Skin epidermis (tissue), 12 donors: ENCODE data around the gene CUX1.

Source experiments
- H3K27ac ChIP-seq, 21 experiments: fragments of 200-600 bp; sonication (generic) in 11 of 21; one replicate each; pipeline ENCODE4 v1.5.0; 2020; ENCODE audit warnings: mild to moderate bottlenecking in 3 of 21, inconsistent platforms in 2 of 21, moderate library complexity in 2 of 21
- H3K4me3 ChIP-seq, 7 experiments: fragments of 200-600 bp; sonication (generic) in 2 of 7; one replicate each; pipeline ENCODE4 v1.5.0; 2020; ENCODE audit warnings: inconsistent platforms in 2 of 7, mild to moderate bottlenecking in 2 of 7, moderate library complexity in 1 of 7

CUX1 gene

DNA sequence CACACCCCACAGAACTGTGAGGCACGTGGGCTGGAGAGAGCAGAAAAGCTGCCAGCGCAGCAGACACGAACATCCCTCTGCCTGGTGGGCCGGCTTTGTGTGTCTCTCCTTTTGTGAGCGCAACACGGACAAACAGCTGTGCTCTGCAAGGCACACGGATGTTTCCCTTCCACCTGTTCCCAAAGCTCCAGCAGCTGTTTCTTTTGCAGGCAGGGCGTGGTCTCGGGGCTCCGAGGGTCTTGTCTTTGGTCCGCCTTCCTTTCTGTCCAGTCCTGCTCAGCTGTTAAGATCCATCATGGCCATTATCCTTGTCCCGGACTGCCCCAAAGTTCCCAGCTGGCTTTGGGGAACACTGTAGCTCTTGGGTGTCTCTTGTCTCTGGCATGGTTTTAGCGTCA lies 436.5 kb downstream of the CUX1 start:
- H3K4me3 ChIP-seq: no peak overlapping the region

DNA sequence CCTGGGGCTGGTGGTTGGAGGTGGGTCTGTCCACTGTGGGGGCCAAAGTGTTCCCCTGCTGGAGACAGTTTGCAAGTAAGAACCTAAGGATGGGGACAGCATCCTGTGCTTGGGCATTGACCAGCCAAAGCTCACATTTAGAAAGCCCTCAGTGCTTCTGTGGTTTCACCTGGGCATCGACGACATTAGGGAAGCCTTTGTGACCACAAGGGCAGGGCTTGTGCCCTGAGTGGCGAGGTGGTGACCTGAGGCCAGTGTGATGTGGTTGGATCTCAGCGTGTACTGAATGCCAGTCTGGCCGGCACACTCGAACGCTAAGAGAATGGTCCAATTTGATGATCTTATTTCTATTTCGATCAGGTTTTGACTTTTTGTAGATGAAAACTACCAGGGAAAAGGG lies 437.1 kb downstream of the CUX1 start:
- Histone ChIP-seq H3K27ac (no peak overlapping the region), H3K4me3 (no peak overlapping the region)

More for the DNA sequence above, 436.5 kb downstream of the CUX1 start:
- H3K27ac ChIP-seq: no peak overlapping the region

DNA sequence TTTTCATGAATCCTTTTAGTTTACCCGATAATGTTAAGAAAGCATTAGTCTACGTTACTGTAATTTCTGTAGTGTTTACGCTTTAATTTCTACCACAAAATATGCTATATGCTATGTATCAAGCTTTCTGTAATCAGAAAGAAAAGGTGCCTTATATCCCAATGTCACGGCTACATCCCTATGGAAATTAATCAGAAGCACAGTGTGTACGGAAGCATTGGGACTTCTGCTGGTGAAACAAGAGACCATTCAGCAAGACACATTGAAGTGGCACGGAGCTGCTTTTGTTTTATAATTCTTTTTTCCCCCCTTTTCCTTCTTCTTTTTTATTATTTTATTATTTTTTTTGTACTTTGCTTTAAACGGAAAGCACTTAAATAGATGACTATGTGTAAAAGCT lies 438.1 kb downstream of the CUX1 start:
- Histone ChIP-seq H3K4me3 (no peak overlapping the region), H3K27ac (no peak overlapping the region)

DNA sequence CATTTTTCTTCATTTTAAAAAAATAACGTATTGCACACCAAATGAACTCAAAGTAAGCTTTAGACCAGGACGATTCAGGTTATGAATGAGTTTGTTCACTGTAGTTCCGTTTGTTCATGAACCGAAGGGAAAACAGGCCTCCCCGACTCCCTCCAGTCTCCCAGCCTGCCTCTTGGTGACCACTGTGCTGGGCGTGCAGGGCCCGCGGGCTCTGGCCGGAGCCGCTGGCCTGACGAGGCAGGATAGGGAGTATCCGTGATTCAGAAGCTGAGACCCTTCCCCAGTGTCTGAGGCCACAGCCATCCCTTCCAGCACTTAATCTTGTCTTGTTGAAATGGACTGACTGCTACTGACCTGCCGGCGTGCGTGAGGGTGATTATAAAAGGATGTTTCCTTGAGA lies 438.5 kb downstream of the CUX1 start:
- Histone ChIP-seq H3K27ac (no peak overlapping the region), H3K4me3 (no peak overlapping the region)

DNA sequence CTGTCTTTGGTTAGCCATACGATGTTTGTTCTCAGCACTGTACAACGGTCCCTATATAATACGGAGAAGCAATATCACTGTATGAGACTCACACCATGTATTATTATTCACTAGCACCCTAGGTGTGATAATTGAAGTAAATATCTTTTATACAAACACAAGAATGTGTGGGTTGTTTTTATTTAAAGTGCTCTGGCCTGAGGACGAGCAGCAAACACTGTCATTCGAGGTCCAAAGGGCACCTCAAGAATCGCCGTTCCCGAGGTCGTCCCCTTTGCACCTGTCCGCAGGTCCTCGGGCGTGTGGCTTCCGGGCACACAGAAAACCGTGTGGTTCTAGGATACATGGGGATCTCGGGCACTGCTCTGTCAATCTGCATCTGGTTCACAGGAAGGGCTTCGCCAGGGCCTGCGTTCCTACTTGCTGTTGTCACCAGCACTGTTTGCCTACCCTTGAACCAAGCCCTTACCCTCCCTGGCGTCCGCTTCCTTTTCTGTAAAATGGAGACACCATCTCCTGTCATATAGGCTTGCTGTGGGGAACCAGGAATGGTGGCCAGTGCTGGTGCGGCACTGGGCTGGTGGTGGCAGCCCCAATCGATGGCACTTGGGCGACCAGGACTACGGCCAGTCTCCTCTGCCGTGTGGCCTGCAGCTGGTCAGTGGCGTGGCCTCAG lies 440.8 kb downstream of the CUX1 start:
- Histone ChIP-seq H3K4me3 (no peak overlapping the region), H3K27ac (no peak overlapping the region)

DNA sequence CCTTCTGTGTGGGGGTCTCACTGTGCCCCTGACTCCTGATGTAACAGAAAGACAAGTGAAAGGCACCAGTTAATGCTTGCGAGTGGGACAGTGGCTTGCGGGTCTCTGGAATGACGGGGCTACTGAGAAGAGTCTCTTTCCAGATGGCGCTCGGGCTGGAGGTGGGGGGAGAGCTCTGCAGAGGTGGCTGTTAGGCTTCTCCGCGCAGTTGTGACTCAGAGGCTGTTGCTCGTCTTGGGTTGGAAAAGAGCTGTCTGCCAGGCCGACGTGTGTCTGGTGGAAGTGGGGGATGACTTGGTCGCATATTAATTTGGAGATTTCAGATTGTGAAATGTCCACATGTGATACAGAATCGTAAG lies 441.3 kb downstream of the CUX1 start:
- Histone ChIP-seq H3K4me3 (no peak overlapping the region), H3K27ac (no peak overlapping the region)

DNA sequence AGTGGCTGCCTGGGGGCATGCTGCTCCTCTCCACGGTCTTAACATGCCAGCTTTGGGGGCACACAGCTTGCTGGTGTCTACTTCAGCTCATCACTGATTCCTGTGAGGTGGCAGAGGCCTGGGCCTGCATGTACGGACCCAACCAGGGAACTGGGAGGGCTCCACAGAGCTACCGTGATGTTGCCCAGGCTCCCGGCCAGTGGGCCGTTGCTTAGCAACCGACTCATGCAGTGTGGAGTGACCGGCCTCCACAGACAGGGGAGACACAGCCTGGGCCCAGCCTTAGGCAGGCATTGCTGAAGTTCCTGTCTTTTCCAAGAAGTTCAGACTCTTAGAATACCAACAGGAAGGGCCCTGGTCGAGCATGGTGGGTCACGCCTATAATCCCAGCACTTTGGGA lies 443.4 kb downstream of the CUX1 start:
- H3K4me3 ChIP-seq: no peak overlapping the region
- H3K27ac ChIP-seq: no peak overlapping the region

DNA sequence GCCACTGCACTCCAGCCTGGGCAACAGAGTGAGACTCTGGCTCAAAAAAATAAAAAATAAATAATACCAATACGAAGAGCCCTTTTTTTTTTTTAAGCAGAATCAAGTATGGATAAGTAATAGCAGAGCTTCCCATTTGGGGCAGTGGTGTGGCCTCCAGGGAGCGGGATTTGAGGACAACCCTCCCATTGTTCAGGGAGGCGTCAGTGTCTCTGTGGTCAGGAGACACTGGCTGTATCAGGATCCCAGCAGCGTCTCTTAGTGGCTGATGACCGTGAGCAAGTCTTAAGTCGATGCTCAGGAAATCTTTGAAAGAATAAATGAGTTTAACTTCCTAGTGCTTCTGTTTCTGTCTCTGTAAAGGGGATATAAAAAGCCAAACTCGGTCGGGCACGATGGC lies 444.0 kb downstream of the CUX1 start:
- no peak overlapping the region for H3K4me3 ChIP-seq
- H3K27ac ChIP-seq: no peak overlapping the region

DNA sequence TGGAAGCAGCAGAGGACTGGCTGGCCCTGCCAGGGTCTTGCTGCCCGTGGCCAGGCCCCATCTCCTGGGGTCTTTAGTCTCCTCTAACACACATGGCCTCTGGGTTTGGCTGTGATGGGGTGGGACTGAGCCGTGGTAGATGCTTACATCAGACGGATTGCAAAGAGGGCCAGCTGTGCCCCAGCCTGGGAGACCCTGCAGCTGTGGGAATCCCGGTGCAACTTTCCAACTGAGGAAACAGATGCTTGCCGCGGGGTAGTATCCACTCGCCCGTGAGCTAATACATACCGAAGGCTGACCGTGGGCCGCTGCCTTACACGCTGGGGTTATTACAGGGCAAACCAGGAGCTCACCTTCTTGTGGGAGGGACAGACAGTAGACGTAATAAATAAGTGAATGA lies 445.1 kb downstream of the CUX1 start:
- Histone ChIP-seq H3K4me3 (no peak overlapping the region), H3K27ac (no peak overlapping the region)

DNA sequence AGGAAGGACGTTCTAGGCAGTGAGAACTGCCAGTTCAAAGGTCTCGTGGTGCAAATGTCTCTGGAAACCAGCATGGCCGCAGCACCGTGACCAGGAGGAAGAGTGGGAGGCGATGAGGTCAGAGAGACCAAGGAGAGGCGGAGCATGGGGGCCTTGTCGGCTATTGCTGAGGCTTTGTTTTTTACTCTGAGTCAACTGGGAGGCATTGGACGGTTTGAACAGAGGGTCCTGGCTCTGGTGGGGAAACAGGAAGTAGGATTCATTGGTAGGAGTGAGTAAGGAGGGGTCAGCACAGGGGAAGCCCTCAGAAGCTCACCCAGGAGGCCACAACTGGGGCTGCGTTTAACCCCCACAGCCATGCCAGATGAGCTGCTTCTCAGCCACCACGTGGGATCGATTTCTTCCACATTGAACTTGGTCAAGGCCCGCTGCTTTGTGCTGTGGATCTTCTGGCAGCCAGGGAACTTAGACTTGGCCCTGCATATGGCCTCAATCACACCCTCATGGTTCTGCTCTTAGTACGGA lies 447.0 kb downstream of the CUX1 start:
- no peak overlapping the region for H3K27ac ChIP-seq
- no peak overlapping the region for H3K4me3 ChIP-seq

DNA sequence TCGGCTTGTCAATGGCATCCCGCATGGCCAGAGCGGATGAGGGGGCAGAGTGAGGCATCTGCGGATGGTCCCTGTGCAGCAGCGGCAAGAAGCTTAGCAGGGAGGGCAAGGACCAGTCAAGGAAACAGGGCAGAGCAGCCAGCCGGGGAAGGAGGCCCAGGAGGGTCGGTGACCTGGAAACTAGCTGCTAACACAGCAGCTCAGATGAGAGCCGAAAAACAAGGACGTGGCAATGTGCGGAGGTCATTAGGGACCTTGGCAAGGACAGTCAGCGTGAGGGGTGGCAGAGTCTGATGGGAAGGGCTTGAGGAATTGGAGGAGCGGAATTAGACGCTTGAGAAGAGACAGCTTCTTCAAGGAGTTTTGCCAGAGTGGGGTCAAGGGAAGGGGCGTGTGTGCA lies 449.1 kb downstream of the CUX1 start:
- Histone ChIP-seq H3K27ac (no peak overlapping the region), H3K4me3 (no peak overlapping the region)

DNA sequence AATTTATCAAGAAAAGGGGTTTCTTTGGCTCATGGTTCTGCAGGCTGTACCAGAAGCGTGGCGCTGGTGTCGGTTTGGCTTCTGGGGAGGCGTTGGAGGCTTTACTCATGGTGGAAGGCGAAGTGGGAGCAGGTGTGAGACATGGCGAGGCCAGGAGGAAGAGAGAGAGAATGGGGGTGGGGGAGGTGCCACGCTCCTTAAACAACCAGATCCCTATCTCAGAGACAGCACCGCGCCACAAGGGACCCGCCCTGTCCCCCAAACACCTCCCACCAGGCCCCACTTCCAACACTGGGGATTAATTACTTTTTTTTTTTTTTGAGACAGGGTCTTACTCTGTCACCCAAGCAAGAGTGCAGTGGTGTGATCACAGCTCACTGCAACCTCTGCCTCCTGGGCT lies 451.2 kb downstream of the CUX1 start:
- H3K4me3 ChIP-seq: no peak overlapping the region
- no peak overlapping the region for H3K27ac ChIP-seq

DNA sequence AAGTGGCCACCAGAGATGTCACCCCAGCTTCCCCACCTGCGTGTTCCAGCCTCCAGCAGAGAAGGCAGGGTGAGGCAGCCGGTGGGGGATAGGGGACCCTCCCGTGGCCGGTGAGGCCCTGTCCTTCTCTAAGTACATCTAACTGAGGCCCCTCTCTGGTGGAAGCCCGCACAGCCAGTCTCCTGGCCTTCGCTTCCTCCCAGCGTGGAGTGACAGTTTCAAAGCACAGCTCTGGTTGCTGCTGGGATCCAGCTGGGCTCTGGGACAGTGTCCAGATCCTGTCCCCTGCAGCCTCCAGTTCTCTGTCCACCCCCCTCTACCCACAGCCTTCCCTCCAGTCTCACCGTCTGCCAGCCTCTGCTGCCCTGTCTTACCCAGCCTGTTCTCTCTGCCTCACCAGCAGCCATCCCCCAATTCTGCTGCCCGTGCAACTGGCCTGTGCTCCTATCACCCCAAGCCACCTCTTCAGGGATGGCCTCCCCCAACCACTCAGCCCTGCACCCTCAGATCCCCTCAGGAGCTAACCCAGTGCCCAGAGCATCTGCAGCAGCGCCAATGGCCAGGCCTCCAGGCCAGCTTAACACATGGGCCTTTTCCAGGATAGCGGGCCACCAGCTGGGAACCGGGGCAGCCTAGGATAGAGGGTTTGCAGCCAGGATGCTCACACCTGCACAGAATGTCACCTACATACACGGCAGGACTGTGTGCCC lies 452.9 kb downstream of the CUX1 start:
- Histone ChIP-seq H3K27ac (no peak overlapping the region), H3K4me3 (no peak overlapping the region)

DNA sequence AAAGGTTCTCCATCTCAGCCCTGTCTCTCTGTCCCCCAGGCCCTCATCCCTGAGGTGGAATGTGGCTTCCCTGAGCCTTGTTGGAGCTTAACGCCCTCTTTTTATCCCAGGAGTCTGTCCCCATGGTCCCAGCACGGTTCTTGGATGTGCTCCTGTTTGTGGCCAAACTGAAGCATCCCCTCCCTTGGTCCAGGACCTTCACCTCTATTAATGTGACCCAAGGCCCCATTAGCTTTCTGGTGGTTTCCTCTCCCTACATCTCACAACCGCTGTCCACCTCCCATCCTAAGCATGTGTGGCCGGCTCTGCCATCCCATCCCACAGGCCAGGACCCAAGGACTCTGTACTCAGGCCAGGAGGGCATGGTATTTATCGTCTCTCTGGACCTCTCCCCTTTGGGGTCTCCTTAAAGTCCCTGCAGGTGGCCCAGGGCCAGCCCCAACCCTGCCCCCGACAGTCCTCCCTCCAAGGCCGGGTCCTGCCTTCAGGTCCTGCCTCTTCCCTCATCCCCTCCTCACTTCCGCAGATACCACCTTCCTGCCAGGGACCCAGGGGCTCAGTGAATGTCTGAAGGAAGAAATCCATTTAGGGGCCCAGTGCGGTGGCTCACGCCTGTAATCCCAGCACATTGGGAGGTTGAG lies 453.9 kb downstream of the CUX1 start:
- Histone ChIP-seq H3K27ac (no peak overlapping the region), H3K4me3 (no peak overlapping the region)

DNA sequence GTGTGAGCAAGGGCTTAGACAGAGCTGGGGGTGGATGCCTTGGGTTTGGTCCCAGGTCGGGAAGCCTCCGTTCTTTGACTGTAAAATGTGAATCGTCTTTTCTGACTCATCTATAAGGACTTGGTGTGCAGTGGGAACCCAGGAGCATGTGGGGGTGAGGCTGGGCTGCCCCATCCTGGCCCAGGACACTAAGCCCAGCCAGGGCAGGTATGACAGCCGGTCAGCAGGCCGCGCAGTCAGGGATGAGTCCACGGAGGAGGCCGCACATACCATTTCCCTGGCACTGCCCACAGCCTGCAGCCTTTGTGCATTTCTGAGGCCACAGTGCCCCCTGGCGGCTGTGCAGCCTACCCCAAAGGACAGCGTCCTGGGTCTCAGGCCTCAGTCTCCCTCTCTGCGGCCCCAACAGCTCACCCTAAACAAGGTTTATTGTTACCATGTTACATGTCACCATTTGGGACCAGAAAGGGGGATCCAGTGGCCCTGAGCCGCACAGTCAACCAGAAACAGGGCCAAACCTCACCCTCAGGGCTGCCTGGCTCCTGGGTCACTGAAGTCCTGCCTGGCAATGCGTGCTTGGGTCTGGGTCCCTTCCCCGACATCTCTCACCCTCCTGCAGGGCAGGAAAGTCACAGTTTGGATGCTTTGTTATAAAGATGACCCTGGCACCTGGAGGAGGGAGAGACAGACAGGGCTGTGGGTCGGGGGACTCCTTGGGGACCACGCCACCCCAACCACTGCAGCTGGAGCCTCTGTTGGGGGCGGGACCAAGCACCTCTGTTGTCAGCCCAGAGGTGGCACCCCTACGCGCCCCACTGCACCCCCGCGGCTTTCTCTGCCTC lies 454.9 kb downstream of the CUX1 start:
- no peak overlapping the region for H3K27ac ChIP-seq

DNA sequence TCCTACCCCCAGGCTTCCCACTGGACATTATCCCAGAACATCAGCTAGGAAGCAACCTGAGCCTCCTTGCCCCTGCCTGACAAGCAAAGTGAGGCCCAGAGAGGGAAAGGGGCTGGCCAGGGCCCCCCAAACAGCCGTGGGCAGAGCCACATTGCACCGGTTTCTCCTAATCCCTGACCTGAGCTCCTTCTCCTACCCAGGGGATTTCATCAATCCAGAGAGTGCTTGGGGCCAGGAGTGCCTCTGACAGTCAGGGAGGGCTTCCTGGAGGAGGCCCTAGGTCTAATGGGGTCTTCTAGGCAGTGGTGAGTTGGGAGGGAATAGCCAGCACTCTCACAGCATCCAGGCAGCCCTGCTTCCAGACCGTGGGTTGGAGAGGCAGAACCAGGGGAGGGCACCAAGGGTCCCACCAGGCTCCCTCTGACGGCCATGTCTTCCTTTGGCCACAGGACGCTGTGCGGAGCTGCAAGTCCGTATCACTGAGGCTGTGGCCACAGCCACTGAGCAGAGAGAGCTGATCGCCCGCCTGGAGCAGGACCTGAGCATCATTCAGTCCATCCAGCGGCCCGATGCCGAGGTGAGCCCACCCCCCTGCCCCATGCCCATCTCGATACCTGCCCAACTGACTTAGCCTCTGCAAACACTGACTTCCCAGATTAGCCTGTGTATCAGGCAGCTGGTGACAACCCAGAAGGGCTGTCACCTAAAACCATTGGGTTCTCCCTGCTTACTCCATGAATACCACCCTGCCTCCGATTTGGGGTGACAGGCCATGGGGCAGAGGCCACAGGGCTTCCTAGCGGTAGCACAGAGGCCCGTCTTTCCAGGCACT lies 455.7 kb downstream of the CUX1 start:
- Histone ChIP-seq H3K4me3 (no peak overlapping the region), H3K27ac (no peak overlapping the region)

More for the DNA sequence above, 454.9 kb downstream of the CUX1 start:
- no peak overlapping the region for H3K4me3 ChIP-seq

DNA sequence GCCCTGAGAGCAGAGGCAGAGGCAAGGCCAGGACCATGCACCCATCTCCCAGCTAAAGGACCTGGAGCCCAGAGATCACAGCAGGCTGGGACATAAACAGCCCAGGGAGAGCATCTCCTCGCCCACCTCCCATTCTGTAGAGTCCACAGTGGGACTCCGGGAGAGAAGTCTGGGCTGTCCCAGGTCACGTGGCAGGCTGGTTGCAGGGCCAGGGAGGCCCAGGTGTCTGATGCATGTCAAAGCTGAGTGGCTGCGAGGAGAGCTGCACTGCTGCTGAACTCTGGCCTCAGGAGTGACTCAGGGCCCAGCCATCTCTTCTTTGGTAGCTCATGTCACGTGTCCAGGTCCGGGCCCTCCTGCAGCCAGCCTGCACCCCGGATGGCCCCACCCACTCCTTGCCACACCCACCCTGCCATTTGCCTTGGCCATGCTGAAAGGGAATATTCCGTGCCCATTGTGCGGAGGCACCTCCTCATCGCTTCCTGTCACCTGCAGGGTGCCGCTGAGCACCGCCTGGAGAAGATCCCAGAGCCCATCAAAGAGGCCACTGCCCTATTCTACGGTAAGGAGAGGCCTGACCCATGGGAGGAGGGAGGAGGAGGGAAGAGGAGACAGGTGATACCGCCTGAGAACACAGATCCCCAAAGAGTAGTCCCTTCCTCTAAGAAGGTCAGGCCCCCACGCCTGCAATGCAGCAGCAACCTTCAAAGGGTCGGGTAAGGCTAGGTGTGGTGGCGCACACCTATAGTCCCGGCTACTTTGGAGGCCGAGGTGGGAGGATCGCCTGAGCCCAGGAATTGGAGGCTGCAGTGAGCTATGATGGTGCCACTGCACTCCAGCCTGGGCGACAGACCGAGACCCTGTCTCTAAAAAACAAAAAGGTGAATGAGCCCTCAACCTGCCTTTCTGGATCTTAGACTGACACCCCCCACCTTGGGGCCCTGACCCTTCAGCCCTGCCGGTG lies 456.6 kb downstream of the CUX1 start:
- no peak overlapping the region for H3K4me3 ChIP-seq

DNA sequence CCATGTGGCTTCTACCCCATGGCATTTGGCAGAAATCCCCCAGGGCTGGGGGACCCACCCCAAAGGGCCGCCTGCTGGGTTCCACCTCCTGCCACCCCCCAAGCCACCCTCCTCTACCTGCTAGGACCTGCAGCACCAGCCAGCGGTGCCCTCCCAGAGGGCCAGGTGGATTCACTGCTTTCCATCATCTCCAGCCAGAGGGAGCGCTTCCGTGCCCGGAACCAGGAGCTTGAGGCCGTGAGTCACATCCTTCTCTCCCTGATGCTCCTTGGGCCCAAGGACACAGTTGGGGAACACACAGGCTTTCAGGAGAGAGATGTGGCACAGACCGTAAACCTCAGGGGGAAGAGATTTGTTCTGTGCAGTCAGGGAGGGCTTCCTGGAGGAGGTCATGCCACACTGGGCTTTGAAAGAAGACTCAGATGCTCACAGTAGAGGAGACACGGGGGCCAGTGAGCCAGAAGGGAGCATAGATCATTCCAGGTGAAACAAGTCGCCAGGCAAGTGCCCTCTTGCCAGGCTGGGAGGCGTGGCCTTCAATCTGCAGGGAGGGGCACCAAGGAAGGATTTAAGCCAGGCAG lies 457.8 kb downstream of the CUX1 start:
- H3K27ac ChIP-seq: no peak overlapping the region
- H3K4me3 ChIP-seq: no peak overlapping the region

More for the DNA sequence above, 456.6 kb downstream of the CUX1 start:
- H3K27ac ChIP-seq: no peak overlapping the region
